HepG2 (cell line): ENCODE measurements around the gene ARMC5. TPM values are rescaled to one million over a fixed set of nuclear protein-coding genes. Genes with fewer than 3 reads are reported as not detected.

Experiments
- FIP1L1 ChIP-seq: fragments of 200-400 bp; formaldehyde crosslinking; IDR thresholded peaks from 2 replicates; pipeline ENCODE4 v1.6.1; 2018; ENCODE audit warnings: low read depth, mild to moderate bottlenecking, low read length, moderate library complexity, borderline replicate concordance; ENCODE audit not compliant: insufficient read depth
- FOXJ3 ChIP-seq: sonication (generic); formaldehyde crosslinking; IDR thresholded peaks from 2 replicates; pipeline ENCODE4 v1.4.0; 2020; ENCODE audit warnings: missing genetic modification reagents, mild to moderate bottlenecking, borderline replicate concordance
- FUBP1 ChIP-seq: sonication (generic); formaldehyde crosslinking; IDR thresholded peaks from 2 replicates; pipeline ENCODE4 v1.5.1; 2020; ENCODE audit warnings: missing genetic modification reagents, mild to moderate bottlenecking, borderline replicate concordance
- NFYB ChIP-seq: sonication (generic); formaldehyde crosslinking; IDR thresholded peaks from 2 replicates; pipeline ENCODE4 v1.4.0; 2020; ENCODE audit warnings: missing genetic modification reagents
- REXO4 ChIP-seq: sonication (generic); formaldehyde crosslinking; IDR thresholded peaks from 2 replicates; pipeline ENCODE4 v1.8.0; 2022; ENCODE audit warnings: missing genetic modification reagents, mild to moderate bottlenecking, borderline replicate concordance
- TCF7 ChIP-seq: sonication (generic); IDR thresholded peaks from 2 replicates; pipeline ENCODE4 v1.6.1; 2016; ENCODE audit warnings: antibody characterized with exemption, low read depth
- YY1 ChIP-seq: IDR thresholded peaks from 2 replicates; pipeline ENCODE4 v1.6.1; 2011; ENCODE audit warnings: low read length, low read depth, moderate library complexity, mild to moderate bottlenecking; ENCODE audit not compliant: insufficient read depth, insufficient replicate concordance
- ZBTB3 ChIP-seq: sonication (generic); formaldehyde crosslinking; IDR thresholded peaks from 2 replicates; pipeline ENCODE4 v1.4.0; 2020; ENCODE audit warnings: low read depth, mild to moderate bottlenecking, moderate library complexity, missing genetic modification reagents, borderline replicate concordance
- ZC3H13 ChIP-seq: sonication (generic); formaldehyde crosslinking; IDR thresholded peaks from 2 replicates; pipeline ENCODE4 v1.8.1; 2023; ENCODE audit warnings: mild to moderate bottlenecking, missing genetic modification reagents, moderate library complexity
- ZNF101 ChIP-seq: sonication (generic); formaldehyde crosslinking; IDR thresholded peaks from 2 replicates; pipeline ENCODE4 v1.4.0; 2020; ENCODE audit warnings: mild to moderate bottlenecking, low read depth, missing genetic modification reagents, borderline replicate concordance
- ZNF160 ChIP-seq: sonication (generic); formaldehyde crosslinking; IDR thresholded peaks from 2 replicates; pipeline ENCODE4 v1.8.0; 2022; ENCODE audit warnings: mild to moderate bottlenecking, inconsistent platforms, missing genetic modification reagents
- ZNF18 ChIP-seq: sonication (generic); formaldehyde crosslinking; IDR thresholded peaks from 2 replicates; pipeline ENCODE4 v1.8.0; 2022; ENCODE audit warnings: mild to moderate bottlenecking, missing genetic modification reagents; ENCODE audit not compliant: insufficient replicate concordance
- ZNF281 ChIP-seq: sonication (generic); formaldehyde crosslinking; IDR thresholded peaks from 2 replicates; pipeline ENCODE4 v1.4.0; 2020; ENCODE audit warnings: missing genetic modification reagents, borderline replicate concordance
- ZNF430 ChIP-seq: sonication (generic); formaldehyde crosslinking; IDR thresholded peaks from 2 replicates; pipeline ENCODE4 v1.9.0; 2021; ENCODE audit warnings: mild to moderate bottlenecking, missing genetic modification reagents
- ZNF570 ChIP-seq: sonication (generic); formaldehyde crosslinking; IDR thresholded peaks from 2 replicates; pipeline ENCODE4 v1.4.0; 2020; ENCODE audit warnings: mild to moderate bottlenecking, missing genetic modification reagents, borderline replicate concordance
- ZNF670 ChIP-seq: sonication (generic); formaldehyde crosslinking; IDR thresholded peaks from 2 replicates; pipeline ENCODE4 v1.8.0; 2022; ENCODE audit warnings: mild to moderate bottlenecking, missing genetic modification reagents, borderline replicate concordance
- ZNF687 ChIP-seq: sonication (generic); formaldehyde crosslinking; IDR thresholded peaks from 2 replicates; pipeline ENCODE4 v1.5.1; 2020; ENCODE audit warnings: mild to moderate bottlenecking, missing genetic modification reagents, moderate library complexity
- ZSCAN25 ChIP-seq: sonication (generic); formaldehyde crosslinking; IDR thresholded peaks from 2 replicates; pipeline ENCODE4 v1.8.0; 2022; ENCODE audit warnings: mild to moderate bottlenecking, missing genetic modification reagents
- polyA plus RNA-seq, 8 experiments: library from polyadenylated mRNA; depleted of rRNA in 3 of 8; stranded (reverse) in 7 of 8; unstranded in 1 of 8; fragments of >200 nt; fragmentation: Illumina TruSeq in 4 of 8; extraction: Trizol in 4 of 8; gene quantifications; 2 replicates each; pipeline versions ENCODE4 v1.2.1 to v1.2.3, GENCODE V29; 2011 to 2016; ENCODE audit warnings: low read depth in 4 of 8, missing spikeins in 1 of 8, mixed read lengths in 1 of 8; ENCODE audit not compliant: insufficient read depth in 1 of 8
- total RNA-seq, 5 experiments: library from RNA; depleted of rRNA; stranded (reverse); fragments of >200 nt; fragmentation: Illumina TruSeq; extraction: Trizol; gene quantifications; 2 replicates each; pipeline ENCODE4 v1.2.3, GENCODE V29; 2016; ENCODE audit warnings: low read depth in 1 of 5

The ARMC5 gene
- total and polyA plus RNA-seq, 2 of the 13 experiments (the other 11 are each of a cell fraction or from before 2014, with no cell fraction given) = 10.8 to 22.3 TPM

- no peak for TF ChIP-seq FUBP1 (CRISPR knock-in tag)
- TF ChIP-seq ZC3H13 (CRISPR knock-in tag) = no peak
- TF ChIP-seq YY1 = peak; percentile 2
- TF ChIP-seq ZSCAN25 (CRISPR knock-in tag) = no peak
- no peak for TF ChIP-seq ZNF160 (CRISPR knock-in tag)
- 0 out of 2 replicates have a peak, but pooled peaks have one; percentile 1 for TF ChIP-seq ZNF687 (CRISPR knock-in tag)
- TF ChIP-seq ZNF101 (CRISPR knock-in tag) = no peak
- TF ChIP-seq ZNF570 = no peak
- TF ChIP-seq ZNF670 (CRISPR knock-in tag) = no peak
- TF ChIP-seq ZNF430 (CRISPR knock-in tag) = no peak
- no peak for TF ChIP-seq ZBTB3 (CRISPR knock-in tag)
- TF ChIP-seq REXO4 = no peak
- TF ChIP-seq ZNF18 (CRISPR knock-in tag) = no peak
- no peak for TF ChIP-seq FOXJ3 (CRISPR knock-in tag)
- no peak for TF ChIP-seq TCF7
- no peak for TF ChIP-seq NFYB (CRISPR knock-in tag)
- no peak for TF ChIP-seq FIP1L1
- TF ChIP-seq ZNF281 (CRISPR knock-in tag) = peak; percentile 85
Measured at GRCh38 chr16:31473264-31473984, 14.1 kb downstream of the ARMC5 start (continued).
